GM19397 (cell line): Measurements from ENCODE around the gene DYNC2I2.
"Not testable (repeated sequence)": the region's sequence is repeated elsewhere in the genome, so short reads cannot be mapped to it uniquely, and the experiment has no call there.

Source experiments
- ATAC-seq: cut with Tn5 transposase; IDR thresholded peaks from one replicate; pipeline ENCODE4 v1.9.1; 2021; ENCODE audit warnings: mild to moderate bottlenecking, moderate library complexity; ENCODE audit not compliant: unreplicated experiment

The DYNC2I2 gene

DNA sequence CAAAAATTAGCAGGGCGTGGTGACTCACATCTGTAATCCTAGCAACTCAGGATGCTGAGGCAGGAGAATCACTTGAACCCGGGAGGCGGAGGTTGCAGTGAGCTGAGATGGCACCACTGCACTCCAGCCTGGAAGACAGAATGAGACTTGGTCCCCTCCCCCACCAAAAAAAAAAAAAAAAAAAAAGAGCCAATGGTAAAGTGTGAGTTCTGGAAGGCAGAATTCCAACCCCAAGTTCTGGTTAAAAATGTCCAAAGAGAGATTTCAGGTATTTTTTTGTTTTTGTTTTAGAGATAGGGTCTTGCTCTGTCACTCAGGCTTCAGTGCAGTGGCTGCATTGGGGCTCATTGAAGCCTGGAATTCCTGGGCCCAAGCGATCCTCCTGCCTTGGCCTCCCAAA lies 30.8 kb upstream of the DYNC2I2 start:
- ATAC-seq = no peak

GRCh38 chr9:128685636-128686489 lies 29.2 kb upstream of the DYNC2I2 start:
- no peak for ATAC-seq

DNA sequence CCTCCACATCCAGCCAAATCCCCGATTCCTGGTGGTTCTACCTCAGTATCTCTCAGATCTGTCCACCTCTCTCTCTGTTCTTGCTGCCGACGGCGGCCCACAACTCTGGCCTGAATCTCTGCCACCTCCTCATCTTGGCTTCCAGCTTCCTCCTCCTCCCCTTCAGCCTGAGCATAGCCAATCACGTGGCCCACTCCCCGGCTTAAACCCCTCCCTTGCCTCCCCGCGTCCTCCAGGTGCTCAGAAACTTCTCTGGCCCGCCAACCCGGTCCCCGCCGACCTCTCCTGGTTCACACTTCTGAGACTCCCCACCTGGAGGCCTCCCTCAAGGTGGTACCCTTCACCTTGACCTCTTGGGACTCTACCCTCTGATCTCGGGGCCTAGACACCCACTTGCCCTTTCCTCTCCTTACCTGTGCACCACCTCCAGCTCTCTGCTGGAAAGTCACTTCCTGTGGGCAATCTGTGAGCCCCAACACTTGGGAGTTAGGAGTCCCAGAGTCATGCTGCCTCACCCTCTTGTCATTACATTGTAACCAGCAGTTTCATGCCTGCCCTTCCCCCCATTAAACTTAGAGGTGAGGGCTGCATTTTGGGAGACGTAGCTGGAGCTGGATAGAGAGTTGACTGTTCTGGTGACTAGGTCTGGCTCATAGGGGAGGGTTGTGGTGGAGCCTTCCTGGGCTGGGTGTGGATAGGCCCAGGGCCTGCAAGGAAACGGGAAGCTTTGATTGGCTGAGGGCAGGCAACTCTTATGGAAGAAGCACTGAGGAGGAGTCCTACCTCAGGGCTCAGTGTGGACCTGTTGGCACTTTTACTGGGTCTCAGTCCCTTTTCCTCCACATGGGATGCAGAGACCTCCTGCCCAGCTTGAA lies 27.9 kb upstream of the DYNC2I2 start:
- peak; percentile 28 for ATAC-seq

GRCh38 chr9:128684065-128684324 lies 27.3 kb upstream of the DYNC2I2 start:
- ATAC-seq = no peak

DNA sequence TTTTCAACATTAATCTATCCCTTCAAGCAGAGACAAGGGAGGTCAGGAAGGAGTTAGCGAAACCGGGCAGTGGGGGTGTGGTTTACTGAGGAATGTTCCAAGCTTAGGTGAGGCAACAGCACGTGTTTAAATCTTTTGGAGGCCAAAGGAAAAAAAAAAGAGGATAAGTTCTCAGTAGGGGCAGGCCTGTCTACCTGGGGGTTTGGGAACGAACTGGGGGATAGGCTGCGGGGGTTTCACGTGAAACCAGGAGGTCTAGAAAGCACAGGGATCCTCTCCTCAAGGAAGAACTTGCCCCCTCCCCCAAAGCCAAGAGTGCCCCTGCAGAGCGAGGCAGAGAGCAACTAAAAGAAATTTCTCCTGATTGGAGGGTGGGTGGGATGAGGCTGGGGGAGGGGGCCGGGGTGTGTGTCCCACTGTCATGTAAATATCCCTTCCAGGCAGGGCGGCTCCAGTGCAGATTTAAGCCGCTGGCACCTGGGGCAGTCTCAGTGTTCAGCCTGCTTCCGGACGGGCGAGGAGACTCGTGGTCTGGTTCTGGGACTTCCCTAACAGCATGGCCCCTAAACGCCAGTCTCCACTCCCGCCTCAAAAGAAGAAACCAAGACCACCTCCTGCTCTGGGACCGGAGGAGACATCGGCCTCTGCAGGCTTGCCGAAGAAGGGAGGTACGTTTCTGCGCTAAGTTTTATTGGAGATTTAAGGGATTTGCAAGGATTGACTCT lies 26.9 kb upstream of the DYNC2I2 start:
- ATAC-seq = peak; percentile 38

GRCh38 chr9:128677794-128678193 lies 21.1 kb upstream of the DYNC2I2 start:
- ATAC-seq = no peak

GRCh38 chr9:128675382-128675781 lies 18.7 kb upstream of the DYNC2I2 start:
- ATAC-seq = no peak

DNA sequence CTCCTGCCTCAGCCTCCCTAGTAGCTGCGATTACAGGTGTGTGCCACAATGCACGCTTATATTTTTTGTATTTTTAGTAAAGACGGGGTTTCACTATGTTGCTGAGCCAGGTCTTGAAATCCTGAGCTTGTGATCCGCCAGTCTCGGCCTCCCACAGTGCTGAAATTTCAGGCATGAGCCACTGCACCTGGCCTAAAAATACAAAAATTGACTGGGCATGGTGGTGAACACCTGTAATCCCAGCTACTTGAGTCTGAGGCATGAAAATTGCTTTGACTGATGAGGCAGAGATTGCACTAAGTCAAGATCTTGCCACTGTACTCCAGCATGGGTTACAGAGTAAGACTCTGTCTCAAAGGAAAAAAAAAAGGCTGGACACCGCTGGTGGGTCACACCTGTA lies 13.1 kb upstream of the DYNC2I2 start:
- ATAC-seq = no peak

- ATAC-seq = not testable (repeated sequence)
Measured at GRCh38 chr9:128666481-128666941, 9.9 kb upstream of the DYNC2I2 start.

DNA sequence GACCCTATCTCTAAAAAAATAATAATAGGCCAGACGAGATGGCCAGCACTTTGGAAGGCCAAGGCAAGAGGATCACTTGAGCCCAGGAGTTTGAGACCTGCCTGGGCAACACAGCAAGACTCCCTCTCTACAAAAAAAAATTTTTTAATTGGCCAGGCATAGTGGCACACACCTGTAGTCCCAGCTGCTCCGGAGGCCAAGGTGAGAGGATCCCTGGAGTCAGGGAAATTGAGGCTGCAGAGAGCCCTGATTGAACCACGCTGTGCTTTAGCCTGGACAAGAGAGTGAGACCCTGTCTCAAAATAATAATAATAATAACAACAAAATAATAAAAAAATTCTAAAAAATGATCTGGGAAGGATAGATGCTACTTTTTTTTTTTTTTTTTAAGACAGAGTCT lies 1.1 kb upstream of the DYNC2I2 start:
- ATAC-seq = no peak

DNA sequence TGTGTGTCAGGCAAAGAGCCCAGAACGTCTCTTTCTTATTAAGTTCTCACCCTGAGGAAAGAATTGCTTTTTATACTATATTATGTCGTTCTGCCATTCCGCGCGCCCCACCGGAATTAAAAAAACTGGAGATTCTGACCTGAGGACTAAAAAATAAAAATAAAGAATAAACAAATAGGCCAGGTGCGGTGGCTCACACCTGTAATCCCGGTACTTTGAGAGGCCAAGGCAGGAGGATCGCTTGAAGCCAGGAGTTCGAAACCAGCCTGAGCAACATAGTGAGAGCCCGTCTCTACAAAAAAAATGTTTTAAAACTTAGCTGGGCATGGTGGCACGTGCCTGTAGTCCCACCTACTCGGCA lies 677 bp upstream of the DYNC2I2 start:
- no peak for ATAC-seq

- ATAC-seq = no peak
Measured at GRCh38 chr9:128654481-128654880, 2.2 kb downstream of the DYNC2I2 start.

GRCh38 chr9:128653908-128654307 lies 2.7 kb downstream of the DYNC2I2 start:
- no peak for ATAC-seq

- no peak for ATAC-seq
Measured at GRCh38 chr9:128651798-128652197, 4.8 kb downstream of the DYNC2I2 start.

DNA sequence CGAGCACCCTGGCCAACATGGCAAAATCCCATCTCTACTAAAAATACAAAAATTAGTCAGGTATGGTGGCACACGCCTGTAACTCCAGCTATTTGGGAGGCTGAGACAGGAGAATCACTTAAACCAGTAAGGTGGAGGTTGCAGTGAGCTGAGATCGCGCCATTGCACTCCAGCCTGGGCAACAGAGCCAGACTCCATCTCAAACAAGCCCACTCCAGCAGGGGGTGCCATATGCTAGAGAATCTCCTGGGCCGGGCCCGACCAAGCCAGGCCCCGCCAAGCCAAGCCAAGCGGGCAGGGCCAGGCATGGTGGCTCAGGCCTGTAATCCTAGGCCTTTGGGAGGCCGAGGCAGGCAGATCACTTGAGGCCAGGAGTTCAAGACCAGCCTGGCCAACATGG lies 8.4 kb downstream of the DYNC2I2 start:
- not testable (repeated sequence) for ATAC-seq

DNA sequence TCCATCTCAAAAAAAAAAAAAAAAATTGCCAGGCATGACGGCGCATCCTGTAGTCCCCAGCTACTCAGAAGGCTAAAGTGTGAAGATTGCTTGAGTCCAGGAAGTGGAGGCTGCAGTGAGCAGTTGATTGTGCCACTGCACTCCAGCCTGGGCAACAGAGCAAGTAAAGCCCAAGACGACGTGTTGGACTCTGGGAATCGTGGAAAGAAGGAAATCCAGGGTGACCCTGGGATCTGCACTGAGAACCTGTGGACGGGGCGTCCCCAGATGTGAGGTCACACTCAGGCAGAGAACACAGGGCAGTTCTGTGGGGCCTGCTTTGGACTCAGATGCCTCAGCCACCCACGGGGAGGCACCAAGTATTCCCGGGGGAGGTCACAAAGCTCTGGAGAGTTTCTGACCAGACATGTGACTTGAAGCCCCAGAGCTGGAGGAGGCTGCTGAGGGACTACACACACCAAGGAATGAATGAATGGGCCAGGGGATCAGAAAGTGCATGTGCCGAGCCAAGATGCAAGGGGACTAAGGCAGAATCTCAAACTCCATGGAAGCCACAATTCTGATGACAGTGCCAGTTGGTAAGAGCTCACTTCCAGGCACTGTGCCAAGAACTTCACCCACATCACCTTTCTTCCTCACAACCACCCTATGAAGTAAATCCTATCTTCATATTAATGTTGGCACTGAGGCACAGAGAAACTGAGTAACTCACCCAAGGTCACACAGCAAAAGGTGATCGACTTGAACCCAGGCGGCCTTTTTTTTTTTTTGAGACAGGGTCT lies 12.9 kb downstream of the DYNC2I2 start:
- peak; percentile 56 for ATAC-seq

- ATAC-seq = no peak
Measured at GRCh38 chr9:128642675-128643245, 13.9 kb downstream of the DYNC2I2 start.

DNA sequence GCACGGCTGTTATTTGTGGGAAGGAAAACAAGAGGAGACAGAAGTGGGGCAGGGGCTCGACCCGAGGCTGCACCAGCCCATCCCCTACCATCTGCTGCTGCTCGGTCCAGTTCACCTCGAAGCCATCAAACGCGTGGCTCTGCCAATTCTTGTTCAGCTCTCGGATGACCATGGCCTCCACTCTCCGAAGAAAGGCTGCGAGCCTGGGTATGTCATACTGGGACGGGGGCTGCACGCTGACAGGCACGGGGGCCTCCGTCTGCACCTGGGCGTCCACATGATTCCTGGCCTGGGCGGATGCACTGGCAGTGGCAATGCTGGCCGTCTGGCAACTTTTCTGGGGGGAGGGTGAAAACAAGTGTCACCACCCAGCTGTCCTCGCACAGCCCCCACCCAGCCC lies 16.0 kb downstream of the DYNC2I2 start:
- no peak for ATAC-seq

DNA sequence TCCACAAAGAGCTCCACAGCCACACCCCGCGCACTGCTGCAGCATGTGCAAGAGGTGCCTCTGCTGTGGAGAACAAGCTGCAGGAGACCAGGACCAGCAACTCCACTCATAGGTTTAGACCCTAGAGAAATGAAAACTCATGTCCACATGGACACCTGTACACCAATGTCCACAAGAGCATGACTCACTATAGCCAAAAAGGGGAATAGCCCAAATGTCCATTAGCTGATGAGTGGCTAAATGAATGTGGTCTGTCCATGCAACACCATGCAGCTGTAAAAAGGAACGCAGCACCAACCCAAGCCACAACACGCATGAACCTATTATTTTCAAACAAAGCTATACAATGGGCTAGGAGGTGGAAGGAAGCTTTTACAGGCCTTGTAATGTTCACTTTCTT lies 18.1 kb downstream of the DYNC2I2 start:
- ATAC-seq = no peak

DNA sequence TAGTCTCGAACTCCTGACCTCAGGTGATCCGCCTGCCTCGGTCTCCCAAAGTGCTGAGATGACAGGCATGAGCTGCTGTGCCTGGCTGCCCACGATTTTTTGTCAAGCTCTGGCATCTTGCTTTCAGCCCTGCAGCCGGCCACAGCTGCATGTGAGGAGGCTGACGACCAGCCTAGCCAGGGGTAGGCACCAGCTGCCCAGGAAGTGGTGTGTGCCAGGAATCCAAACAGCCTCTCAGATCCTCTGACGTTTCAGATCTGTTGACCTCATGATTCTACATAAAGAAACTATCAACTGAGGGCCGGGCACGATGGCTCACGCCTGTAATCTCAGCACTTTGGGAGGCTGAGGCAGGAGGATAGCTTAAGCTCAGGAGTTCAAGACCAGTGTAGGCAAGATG lies 19.0 kb downstream of the DYNC2I2 start:
- no peak for ATAC-seq
